Sigmoid colon (tissue), 4 donors: ENCODE results near the gene THAP4.

Experiments
- EP300 ChIP-seq, 4 donors: sonication (generic); formaldehyde crosslinking; IDR thresholded peaks; one replicate each; pipeline ENCODE4 v1.6.1; 2017; ENCODE audit warnings: antibody characterized with exemption in 4 of 4
- POLR2A ChIP-seq, 2 donors: fragments of 450-650 bp; IDR thresholded peaks; one replicate each; pipeline ENCODE4 v1.6.1; 2016; ENCODE audit warnings: antibody characterized with exemption in 2 of 2, mild to moderate bottlenecking in 2 of 2, moderate library complexity in 2 of 2
- POLR2AphosphoS5 ChIP-seq, 4 donors: sonication (generic); formaldehyde crosslinking; IDR thresholded peaks; one replicate each; pipeline ENCODE4 v1.6.1; 2017; ENCODE audit warnings: antibody characterized with exemption in 4 of 4
- TF ChIP-seq, protein P1 (sequence below), 4 experiments: fragments of 450-650 bp in 3 of 4; fragments of 200-600 bp in 1 of 4; IDR thresholded peaks; one replicate each; pipeline ENCODE4 v1.5.1; 2016 to 2019; ENCODE audit warnings: antibody characterized with exemption in 4 of 4, mild to moderate bottlenecking in 3 of 4, moderate library complexity in 2 of 4

DNA sequence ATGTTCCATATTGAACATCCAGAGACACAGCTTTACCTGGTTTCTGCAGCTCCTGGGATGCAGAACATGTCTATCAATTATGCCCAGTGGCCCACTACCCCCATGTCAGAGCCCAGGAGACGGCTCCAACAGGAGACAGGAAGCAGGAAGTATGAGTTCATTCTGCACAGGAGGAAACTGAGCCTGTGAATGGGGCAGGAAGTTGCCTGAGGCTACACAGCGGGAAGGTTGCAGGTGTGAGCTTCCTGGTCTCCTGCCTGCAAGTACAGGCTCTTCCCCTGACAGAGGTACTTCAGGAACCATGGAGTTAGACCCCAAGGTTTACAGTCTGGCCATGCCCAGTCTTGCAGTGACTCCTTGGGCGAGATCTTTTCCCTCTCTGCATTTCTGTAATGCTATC, 81.2 kb downstream of the THAP4 start:
- TF ChIP-seq, protein P1, sequence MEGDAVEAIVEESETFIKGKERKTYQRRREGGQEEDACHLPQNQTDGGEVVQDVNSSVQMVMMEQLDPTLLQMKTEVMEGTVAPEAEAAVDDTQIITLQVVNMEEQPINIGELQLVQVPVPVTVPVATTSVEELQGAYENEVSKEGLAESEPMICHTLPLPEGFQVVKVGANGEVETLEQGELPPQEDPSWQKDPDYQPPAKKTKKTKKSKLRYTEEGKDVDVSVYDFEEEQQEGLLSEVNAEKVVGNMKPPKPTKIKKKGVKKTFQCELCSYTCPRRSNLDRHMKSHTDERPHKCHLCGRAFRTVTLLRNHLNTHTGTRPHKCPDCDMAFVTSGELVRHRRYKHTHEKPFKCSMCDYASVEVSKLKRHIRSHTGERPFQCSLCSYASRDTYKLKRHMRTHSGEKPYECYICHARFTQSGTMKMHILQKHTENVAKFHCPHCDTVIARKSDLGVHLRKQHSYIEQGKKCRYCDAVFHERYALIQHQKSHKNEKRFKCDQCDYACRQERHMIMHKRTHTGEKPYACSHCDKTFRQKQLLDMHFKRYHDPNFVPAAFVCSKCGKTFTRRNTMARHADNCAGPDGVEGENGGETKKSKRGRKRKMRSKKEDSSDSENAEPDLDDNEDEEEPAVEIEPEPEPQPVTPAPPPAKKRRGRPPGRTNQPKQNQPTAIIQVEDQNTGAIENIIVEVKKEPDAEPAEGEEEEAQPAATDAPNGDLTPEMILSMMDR (IDR thresholded peaks at IDR 0.05), result no peak
- no peak for TF ChIP-seq EP300 (IDR thresholded peaks at IDR 0.05)
- TF ChIP-seq POLR2A (IDR thresholded peaks at IDR 0.05), result no peak
- TF ChIP-seq POLR2AphosphoS5 (IDR thresholded peaks at IDR 0.05), result no peak
